Fibroblast of mammary gland (primary cell): Measurements from ENCODE around the gene BICRAL.

Source experiments
- DNase-seq: peaks from one replicate; pipeline ENCODE4 v3.0.0-alpha.2; 2010; ENCODE audit warnings: low read depth
- H3K4me3 ChIP-seq: 2 replicates; pipeline ENCODE4 v1.5.1; 2011; ENCODE audit warnings: low read depth, mild to moderate bottlenecking, low read length, moderate library complexity; ENCODE audit not compliant: control insufficient read depth
- CTCF ChIP-seq: conservative IDR thresholded peaks from 2 replicates; pipeline ENCODE4 v1.5.1; 2011; ENCODE audit warnings: low read depth, low read length, inconsistent platforms; ENCODE audit not compliant: control insufficient read depth, insufficient read depth

The BICRAL gene

GRCh38 chr6:42756722-42757121 is 25.1 kb upstream of the BICRAL start:
- H3K4me3 ChIP-seq, result no peak overlapping the region
- no peak for DNase-seq
- no peak for TF ChIP-seq CTCF

- no peak for DNase-seq
- no peak overlapping the region for H3K4me3 ChIP-seq
- no peak for TF ChIP-seq CTCF
Measured at GRCh38 chr6:42758756-42759430, 23.0 kb upstream of the BICRAL start.

GRCh38 chr6:42761287-42762067 is 20.4 kb upstream of the BICRAL start:
- no peak for TF ChIP-seq CTCF
- H3K4me3 ChIP-seq, result no peak overlapping the region
- DNase-seq, result no peak

- no peak for TF ChIP-seq CTCF
- DNase-seq, result no peak
- H3K4me3 ChIP-seq, result no peak overlapping the region
Measured at GRCh38 chr6:42762426-42762859, 19.4 kb upstream of the BICRAL start.

GRCh38 chr6:42762950-42763349 is 18.9 kb upstream of the BICRAL start:
- no peak overlapping the region for H3K4me3 ChIP-seq
- DNase-seq, result no peak
- no peak for TF ChIP-seq CTCF

GRCh38 chr6:42764911-42765648 is 16.8 kb upstream of the BICRAL start:
- no peak overlapping the region for H3K4me3 ChIP-seq
- no peak for TF ChIP-seq CTCF
- DNase-seq, result no peak
